ENCODE results near the gene ERLIN1.

ERLIN1 gene

DNA sequence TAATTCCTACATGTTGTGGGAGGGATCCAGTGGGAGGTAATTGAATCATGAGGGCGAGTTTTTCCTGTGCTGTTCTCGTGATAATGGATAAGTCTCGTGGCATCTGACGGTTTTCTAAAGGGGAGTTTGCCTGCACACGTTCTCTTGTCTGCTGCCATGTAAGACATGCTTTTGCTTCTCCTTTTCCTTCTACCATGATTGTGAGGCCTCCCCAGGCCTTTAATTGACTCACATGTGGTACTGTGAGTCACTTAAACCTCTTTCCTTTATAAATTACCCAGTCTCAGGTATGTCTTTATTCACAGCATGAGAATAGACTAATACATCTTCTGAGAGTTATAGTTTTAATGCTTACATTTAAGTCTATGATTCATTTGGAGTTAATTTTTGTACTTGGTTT lies 81.5 kb downstream of the ERLIN1 start:
- H3K9ac ChIP-seq (ENCODE audit: low read length): no peak overlapping the region
- H3K27me3 ChIP-seq (ENCODE audit: control insufficient read depth in 1 of 2, insufficient read depth in 2 of 2, low read length in 2 of 2): no peaks in the 10 kb centered on the region
- no peaks in the 10 kb centered on the region for H3K9me3 ChIP-seq (ENCODE audit: low read length)
- no peaks in the 10 kb centered on the region for H3K4me1 ChIP-seq (ENCODE audit: insufficient read depth, low read length)
- H3K36me3 ChIP-seq (ENCODE audit: insufficient read depth, low read length): no peaks in the 10 kb centered on the region
- no peak overlapping the region for H3K27ac ChIP-seq (ENCODE audit: low read depth, low read length)
- H3K4me3 ChIP-seq (ENCODE audit: low read depth in 1 of 2, low read length in 2 of 2): no peak overlapping the region

DNA sequence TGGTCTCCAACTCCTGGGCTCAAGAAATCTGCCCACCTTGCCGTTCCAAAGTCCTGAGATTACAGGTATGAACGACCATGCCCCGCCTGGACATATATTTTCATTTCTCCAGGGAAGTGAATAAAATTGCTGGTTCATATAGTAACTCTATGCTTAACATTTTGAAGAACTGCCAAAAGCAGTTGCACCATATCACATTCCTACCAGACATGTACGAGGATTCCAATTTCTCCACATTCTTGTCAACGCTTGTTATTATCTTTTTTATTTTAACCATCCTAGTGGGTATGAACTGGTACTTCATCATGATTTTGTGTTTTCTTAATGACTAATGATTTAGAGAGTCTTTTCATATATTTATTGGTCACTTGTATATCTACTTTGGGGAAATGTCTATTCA lies 82.2 kb downstream of the ERLIN1 start:
- Histone ChIP-seq H3K4me3 (ENCODE audit: low read depth in 1 of 2, low read length in 2 of 2) (no peak overlapping the region), H3K4me1 (ENCODE audit: insufficient read depth, low read length) (no peaks in the 10 kb centered on the region), H3K9ac (ENCODE audit: low read length) (no peak overlapping the region), H3K27ac (ENCODE audit: low read depth, low read length) (no peak overlapping the region), H3K36me3 (ENCODE audit: insufficient read depth, low read length) (no peaks in the 10 kb centered on the region), H3K9me3 (ENCODE audit: low read length) (no peaks in the 10 kb centered on the region), H3K27me3 (ENCODE audit: control insufficient read depth in 1 of 2, insufficient read depth in 2 of 2, low read length in 2 of 2) (no peaks in the 10 kb centered on the region)

DNA sequence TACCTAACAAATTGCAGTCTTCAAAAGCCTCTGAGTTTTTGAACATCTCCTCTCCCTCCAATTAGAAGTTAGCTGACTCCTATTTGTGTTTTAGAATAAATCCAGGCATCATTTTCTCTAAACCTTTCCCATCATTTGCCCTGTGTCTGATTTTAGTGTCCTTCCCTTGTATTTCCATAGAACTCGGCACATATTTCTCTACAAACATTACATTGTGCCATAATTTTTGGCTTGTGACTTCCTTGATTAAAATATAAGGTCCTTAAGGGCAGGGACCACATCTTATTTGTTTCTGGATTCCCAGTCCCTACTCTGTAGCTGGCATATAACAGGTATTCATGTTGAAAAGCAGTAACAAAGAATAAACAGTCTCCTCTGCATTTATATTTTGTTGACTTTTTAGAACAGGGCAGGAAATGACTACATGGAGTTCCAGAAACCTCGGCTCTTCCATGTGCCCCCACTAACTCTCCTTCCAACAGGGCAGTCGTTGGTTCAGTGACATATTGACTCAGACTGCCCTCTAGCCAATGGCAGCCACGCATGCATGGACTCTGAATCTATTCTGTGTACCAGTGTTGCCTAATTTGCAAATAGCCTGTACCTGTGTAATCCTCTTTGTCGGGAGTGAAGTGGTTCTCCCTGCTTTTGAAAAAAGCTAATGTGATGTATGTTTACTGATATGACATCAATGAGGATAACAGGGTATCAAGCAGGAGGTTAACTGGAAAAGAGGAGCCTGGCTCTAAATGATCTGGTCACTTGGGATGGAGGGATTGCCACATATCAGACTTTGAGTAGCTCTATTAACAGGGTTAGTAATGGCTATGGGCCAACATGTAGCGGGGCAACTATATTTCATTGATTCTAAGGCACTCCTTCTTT lies 84.4 kb downstream of the ERLIN1 start:
- H3K9ac ChIP-seq (ENCODE audit: low read length): no peak overlapping the region
- no peaks in the 10 kb centered on the region for H3K27me3 ChIP-seq (ENCODE audit: control insufficient read depth in 1 of 2, insufficient read depth in 2 of 2, low read length in 2 of 2)
- H3K27ac ChIP-seq (ENCODE audit: low read depth, low read length): no peak overlapping the region
- H3K9me3 ChIP-seq (ENCODE audit: low read length): no peaks in the 10 kb centered on the region
- H3K4me3 ChIP-seq (ENCODE audit: low read depth in 1 of 2, low read length in 2 of 2): no peak overlapping the region
- H3K36me3 ChIP-seq (ENCODE audit: insufficient read depth, low read length): no peaks in the 10 kb centered on the region
- no peaks in the 10 kb centered on the region for H3K4me1 ChIP-seq (ENCODE audit: insufficient read depth, low read length)

DNA sequence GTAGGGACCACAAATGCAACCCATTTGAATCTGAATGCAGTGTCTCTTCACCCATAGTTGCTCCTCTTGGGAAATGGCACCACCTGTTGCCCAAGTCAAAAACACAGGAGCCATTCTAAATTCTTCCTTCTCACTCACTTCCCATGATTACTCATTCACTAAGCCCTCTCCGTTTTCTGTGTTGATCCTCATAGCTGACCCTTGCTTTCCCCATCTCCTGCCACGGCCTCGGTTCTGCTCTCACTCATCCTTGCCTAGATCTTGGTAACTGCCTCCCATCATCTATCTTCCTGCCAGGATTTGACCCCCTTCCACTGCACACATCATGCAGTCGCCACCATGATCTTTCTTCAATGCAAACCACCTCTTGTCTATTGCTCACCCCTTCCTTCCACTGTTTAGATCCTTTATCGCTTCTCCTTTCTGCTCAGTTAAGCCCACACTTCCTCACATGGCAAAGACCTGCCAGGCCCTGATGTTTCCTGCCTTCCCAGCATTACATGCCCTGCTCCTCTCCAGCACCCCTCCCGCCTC lies 85.1 kb downstream of the ERLIN1 start:
- H3K4me1 ChIP-seq (ENCODE audit: insufficient read depth, low read length): no peaks in the 10 kb centered on the region
- no peak overlapping the region for H3K4me3 ChIP-seq (ENCODE audit: low read depth in 1 of 2, low read length in 2 of 2)
- no peaks in the 10 kb centered on the region for H3K36me3 ChIP-seq (ENCODE audit: insufficient read depth, low read length)
- no peaks in the 10 kb centered on the region for H3K27me3 ChIP-seq (ENCODE audit: control insufficient read depth in 1 of 2, insufficient read depth in 2 of 2, low read length in 2 of 2)
- no peak overlapping the region for H3K27ac ChIP-seq (ENCODE audit: low read depth, low read length)
- H3K9ac ChIP-seq (ENCODE audit: low read length): no peak overlapping the region
- no peaks in the 10 kb centered on the region for H3K9me3 ChIP-seq (ENCODE audit: low read length)

Data from muscle layer of colon (tissue), 2 donors.